GM12873 (cell line): ENCODE data around the gene PHKB.

Experiments
- CTCF ChIP-seq: IDR thresholded peaks from 2 replicates; pipeline ENCODE4 v1.5.1; 2012; ENCODE audit warnings: low read depth, mild to moderate bottlenecking, moderate library complexity, low read length, control low read depth; ENCODE audit not compliant: insufficient read depth; ENCODE audit errors: missing control alignments

PHKB gene

GRCh38 chr16:47732122-47732521, 271.0 kb downstream of the PHKB start:
- no peak for TF ChIP-seq CTCF

- TF ChIP-seq CTCF: no peak
Measured at GRCh38 chr16:47732523-47733111, 271.5 kb downstream of the PHKB start.

GRCh38 chr16:47734081-47734857, 273.1 kb downstream of the PHKB start:
- TF ChIP-seq CTCF: no peak

GRCh38 chr16:47734987-47735594, 274.0 kb downstream of the PHKB start:
- no peak for TF ChIP-seq CTCF

GRCh38 chr16:47750371-47750770, 289.2 kb downstream of the PHKB start:
- TF ChIP-seq CTCF: no peak
